Measurements from ENCODE around the gene L1CAM.

DNA sequence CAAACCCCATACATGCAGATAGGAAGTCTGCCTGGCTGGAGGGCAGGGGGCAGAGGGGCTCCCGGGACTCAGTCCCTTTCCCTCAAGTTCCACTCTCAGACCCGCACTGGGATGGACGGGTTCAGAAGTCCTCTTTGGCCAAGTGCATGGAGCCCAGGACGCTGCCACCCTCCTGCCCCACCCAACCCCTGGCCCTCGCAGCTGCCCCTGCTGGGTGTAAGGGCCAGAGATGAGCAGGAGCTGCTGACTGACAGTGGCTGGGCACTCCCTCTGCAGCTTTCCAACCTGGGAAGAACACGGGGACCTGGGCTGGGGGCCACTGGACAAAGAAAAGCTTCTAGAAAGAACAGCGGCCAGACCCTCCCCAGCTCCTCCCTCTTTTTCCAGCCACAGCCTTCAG, 3.4 kb downstream of the L1CAM start:
- TF ChIP-seq CBX8 (IDR thresholded peaks at IDR 0.05; ENCODE audit: borderline replicate concordance, extremely low read depth, low read depth, low read length, poor library complexity, severe bottlenecking) (no peak), NUFIP1 (IDR thresholded peaks at IDR 0.05; ENCODE audit: partially characterized antibody) (no peak), MEF2D (tag; conservative IDR thresholded peaks at IDR 0.05; ENCODE audit: low read depth) (no peak), FOXK2 (conservative IDR thresholded peaks at IDR 0.05 in 1 of 2, IDR thresholded peaks at IDR 0.05 in 1 of 2; ENCODE audit: low read depth in 2 of 2) (no peak), DPF2 (IDR thresholded peaks at IDR 0.05) (no peak), GTF2E2 (tag; IDR thresholded peaks at IDR 0.05) (no peak), CTCF (IDR thresholded peaks at IDR 0.05 in 2 of 3, conservative IDR thresholded peaks at IDR 0.05 in 1 of 3; ENCODE audit: insufficient read depth in 2 of 3, low read depth in 1 of 3, low read length in 3 of 3) (no peak), POLR2A (conservative IDR thresholded peaks at IDR 0.05) (no peak)

Measured in K562 (cell line).